HCT116 (cell line): ENCODE results near the gene TAT.

Experiments used
- ATF3 ChIP-seq: IDR thresholded peaks from 2 replicates; pipeline ENCODE4 v1.6.1; 2012
- CEBPB ChIP-seq: IDR thresholded peaks from 2 replicates; pipeline ENCODE4 v1.6.1; 2012; ENCODE audit warnings: low read depth
- CTCF ChIP-seq, 3 experiments: fragments of 200-600 bp in 1 of 3; sonication (generic) in 1 of 3; IDR thresholded peaks in 2 of 3; conservative IDR thresholded peaks in 1 of 3; 2 replicates each; pipeline ENCODE4 v1.5.1; 2012 to 2017; ENCODE audit warnings: low read depth in 2 of 3, low read length in 2 of 3, antibody characterized with exemption in 1 of 3, borderline replicate concordance in 1 of 3, control low read depth in 1 of 3, mild to moderate bottlenecking in 1 of 3, mixed read lengths in 1 of 3, mixed run types in 1 of 3, moderate library complexity in 1 of 3; ENCODE audit not compliant: insufficient read depth in 1 of 3
- EGR1 ChIP-seq: IDR thresholded peaks from 2 replicates; pipeline ENCODE4 v1.6.1; 2012; ENCODE audit warnings: low read depth
- ELF1 ChIP-seq: IDR thresholded peaks from 2 replicates; pipeline ENCODE4 v1.6.1; 2012; ENCODE audit warnings: low read depth, borderline replicate concordance
- EZH2 ChIP-seq: fragments of 200-600 bp; sonication (generic); IDR thresholded peaks from 2 replicates; pipeline ENCODE4 v1.6.1; 2017; ENCODE audit warnings: antibody characterized with exemption, mixed run types
- MAX ChIP-seq: IDR thresholded peaks from 2 replicates; pipeline ENCODE4 v1.6.1; 2012
- POLR2A ChIP-seq: IDR thresholded peaks from 2 replicates; pipeline ENCODE4 v1.7.0; 2011; ENCODE audit warnings: borderline replicate concordance; ENCODE audit not compliant: insufficient read depth, insufficient read length; ENCODE audit errors: extremely low read depth
- POLR2AphosphoS5 ChIP-seq: IDR thresholded peaks from 2 replicates; pipeline ENCODE4 v1.6.1; 2011; ENCODE audit warnings: mild to moderate bottlenecking, low read depth, low read length, moderate library complexity
- RAD21 ChIP-seq: IDR thresholded peaks from 2 replicates; pipeline ENCODE4 v1.6.1; 2012; ENCODE audit warnings: low read depth, mild to moderate bottlenecking
- REST ChIP-seq: IDR thresholded peaks from 2 replicates; pipeline ENCODE4 v1.6.1; 2012; ENCODE audit warnings: low read depth
- SRF ChIP-seq: IDR thresholded peaks from 2 replicates; pipeline ENCODE4 v1.6.1; 2012; ENCODE audit warnings: low read depth
- YY1 ChIP-seq: IDR thresholded peaks from 2 replicates; pipeline ENCODE4 v1.6.1; 2011; ENCODE audit warnings: low read length, low read depth, moderate library complexity, mild to moderate bottlenecking; ENCODE audit not compliant: insufficient replicate concordance; ENCODE audit errors: extremely low read depth

- no peak for TF ChIP-seq POLR2AphosphoS5
- no peak for TF ChIP-seq EZH2
- no peak for TF ChIP-seq MAX
- TF ChIP-seq CTCF (IDR thresholded peaks at IDR 0.05 in 2 of 3, conservative IDR thresholded peaks at IDR 0.05 in 1 of 3; ENCODE audit: borderline replicate concordance in 1 of 3, insufficient read depth in 1 of 3, low read depth in 2 of 3, low read length in 2 of 3), result no peak
- no peak for TF ChIP-seq REST
- TF ChIP-seq ATF3, result no peak
- TF ChIP-seq YY1, result no peak
- no peak for TF ChIP-seq POLR2A
- no peak for TF ChIP-seq SRF
- TF ChIP-seq CEBPB, result no peak
- TF ChIP-seq RAD21, result no peak
- TF ChIP-seq EGR1, result no peak
- no peak for TF ChIP-seq ELF1
These were observed 40.0 kb downstream of the TAT start for GRCh38 chr16:71536752-71537499.
